Stimulated activated naive B cell treated with anti-CD40 and anti-IgM and Interleukin-4, amounts not matched to agents 10 μg/mL and 1 μg/mL and 100 μg/mL, for 72 hours (primary cell): ENCODE measurements around the gene FKBP2.

Experiments used
- ATAC-seq, 2 donors: fragments of 150-1000 bp; cut with Tn5 transposase; replicated peaks; 2 replicates each; pipeline ENCODE4 v1.10.0; 2021; ENCODE audit warnings: moderate library complexity in 1 of 2
- DNase-seq: peaks from one replicate; pipeline ENCODE4 v3.0.0; 2021
- H3K27ac Mint-ChIP-seq: one replicate; pipeline ENCODE4 v1.8.0; 2022; ENCODE audit warnings: mild to moderate bottlenecking, mixed read lengths
- H3K27me3 Mint-ChIP-seq, 2 donors: one replicate each; pipeline ENCODE4 v1.8.0; 2022; ENCODE audit warnings: mixed read lengths in 2 of 2
- H3K36me3 Mint-ChIP-seq, 2 donors: one replicate each; pipeline ENCODE4 v1.8.0; 2022; ENCODE audit warnings: mixed read lengths in 2 of 2, mild to moderate bottlenecking in 1 of 2
- H3K4me1 Mint-ChIP-seq, 2 donors: one replicate each; pipeline ENCODE4 v1.8.0; 2022; ENCODE audit warnings: mixed read lengths in 2 of 2, mild to moderate bottlenecking in 1 of 2
- H3K4me3 Mint-ChIP-seq, 2 donors: one replicate each; pipeline ENCODE4 v1.8.0; 2022; ENCODE audit warnings: mild to moderate bottlenecking in 2 of 2, mixed read lengths in 2 of 2, moderate library complexity in 1 of 2
- H3K9me3 Mint-ChIP-seq, 2 donors: one replicate each; pipeline ENCODE4 v1.8.0; 2022; ENCODE audit warnings: mixed read lengths in 2 of 2, mild to moderate bottlenecking in 1 of 2

Gene FKBP2

DNA sequence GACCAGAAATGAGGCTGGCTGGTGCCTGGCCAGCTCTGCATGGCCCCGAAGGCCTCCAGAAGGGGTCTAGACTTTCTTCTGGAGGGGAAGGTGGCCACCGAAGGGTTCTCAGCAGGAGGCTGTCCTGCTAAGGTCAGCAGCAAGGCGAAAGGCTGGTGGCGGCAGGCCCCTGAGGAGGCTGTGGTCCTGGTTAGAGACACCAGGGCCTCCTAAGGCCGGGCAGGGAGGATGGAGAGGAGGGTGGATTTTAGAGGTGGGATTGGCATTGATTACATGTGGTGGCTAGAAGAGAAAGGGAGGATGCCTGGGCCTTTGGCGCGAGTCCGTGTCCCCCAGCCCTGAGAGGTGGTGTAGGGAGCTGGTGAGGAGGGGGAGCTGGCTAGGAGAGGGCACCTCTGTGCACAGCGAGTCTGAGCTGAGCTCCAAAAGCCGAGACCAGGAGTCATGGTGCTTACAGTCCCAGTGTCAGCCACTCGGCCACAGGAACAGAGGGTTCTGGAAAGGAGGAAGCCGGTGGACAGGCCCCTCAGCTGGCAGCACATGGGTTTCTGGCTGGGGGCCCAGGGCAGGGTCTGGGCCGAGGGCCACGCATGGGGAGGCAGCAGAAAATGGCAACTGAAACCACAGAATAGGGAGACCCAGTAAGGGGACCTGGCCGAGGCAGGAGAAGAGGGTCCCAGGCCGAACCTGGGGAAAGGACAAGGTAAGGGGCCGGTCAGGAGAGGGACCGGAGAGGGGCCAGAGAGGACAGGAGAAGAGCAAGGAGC is 31.9 kb upstream of the FKBP2 start:
- Mint-ChIP-seq H3K27ac (peak overlapping the region; percentile 98), H3K9me3 (no peaks in the 10 kb centered on the region), H3K27me3 (no peaks in the 10 kb centered on the region), H3K36me3 (peaks cover 69 to 82% of the 10 kb centered on the region in 2 donors), H3K4me1 (peaks cover 52 to 92% of the 10 kb centered on the region in 2 donors), H3K4me3 (peak overlapping the region; percentile 92 to 95)
- ATAC-seq (no peak), DNase-seq (no peak)

DNA sequence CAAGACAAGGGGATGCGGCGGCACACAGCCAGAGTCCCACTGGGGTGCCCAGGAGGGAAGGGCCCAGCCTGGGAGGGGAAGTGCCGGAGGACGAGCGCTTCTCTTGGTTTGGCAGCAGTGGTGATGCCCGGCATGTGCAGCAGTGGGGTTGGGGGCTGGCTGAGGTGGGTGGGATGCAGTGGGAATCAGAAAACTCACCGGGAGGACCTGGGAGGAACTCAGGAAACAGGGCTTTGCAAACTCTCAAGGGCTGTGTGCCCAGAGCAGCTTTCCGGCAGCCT is 31.4 kb upstream of the FKBP2 start:
- Mint-ChIP-seq H3K9me3 (no peaks in the 10 kb centered on the region), H3K27me3 (no peaks in the 10 kb centered on the region), H3K4me3 (peak overlapping the region; percentile 92 to 95), H3K36me3 (peaks cover 69 to 82% of the 10 kb centered on the region in 2 donors), H3K27ac (peak overlapping the region; percentile 98), H3K4me1 (peaks cover 48 to 92% of the 10 kb centered on the region in 2 donors)
- DNase-seq (no peak), ATAC-seq (no peak)

DNA sequence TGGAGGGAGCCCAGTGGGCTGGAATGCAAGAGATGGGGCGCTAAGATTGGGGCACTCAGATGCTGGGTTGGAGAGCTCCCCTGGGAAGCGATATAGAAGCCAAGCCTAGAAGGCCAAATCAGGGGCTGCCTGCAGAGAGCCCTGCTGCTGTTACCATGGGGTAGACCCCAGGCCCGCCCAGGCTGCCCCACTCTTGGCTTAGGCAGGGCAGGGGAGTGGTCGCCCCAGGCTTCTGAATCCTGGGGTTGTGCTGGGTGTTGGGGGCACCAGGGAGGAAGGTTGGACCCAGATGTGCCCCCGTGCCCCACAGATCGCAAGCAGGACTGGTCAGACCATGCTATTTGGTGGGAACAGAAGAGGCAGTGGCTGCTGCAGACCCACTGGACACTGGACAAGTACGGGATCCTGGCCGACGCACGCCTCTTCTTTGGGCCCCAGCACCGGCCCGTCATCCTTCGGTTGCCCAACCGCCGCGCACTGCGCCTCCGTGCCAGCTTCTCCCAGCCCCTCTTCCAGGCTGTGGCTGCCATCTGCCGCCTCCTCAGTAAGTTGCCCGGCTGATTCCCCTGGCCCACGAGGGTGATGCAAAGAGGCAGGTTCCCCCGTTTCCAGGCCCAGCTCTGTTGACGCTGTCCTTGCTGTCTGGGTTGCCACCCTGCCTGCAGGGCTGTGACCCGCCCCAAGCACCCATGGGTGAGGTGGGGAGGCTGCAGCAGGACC is 30.4 kb upstream of the FKBP2 start:
- Mint-ChIP-seq H3K27me3 (no peaks in the 10 kb centered on the region), H3K4me1 (peaks cover 48 to 92% of the 10 kb centered on the region in 2 donors), H3K4me3 (peak overlapping the region; percentile 53 to 57), H3K27ac (peak overlapping the region; percentile 71), H3K9me3 (no peaks in the 10 kb centered on the region), H3K36me3 (peaks cover 72 to 88% of the 10 kb centered on the region in 2 donors)
- ATAC-seq (no peak), DNase-seq (no peak)

DNA sequence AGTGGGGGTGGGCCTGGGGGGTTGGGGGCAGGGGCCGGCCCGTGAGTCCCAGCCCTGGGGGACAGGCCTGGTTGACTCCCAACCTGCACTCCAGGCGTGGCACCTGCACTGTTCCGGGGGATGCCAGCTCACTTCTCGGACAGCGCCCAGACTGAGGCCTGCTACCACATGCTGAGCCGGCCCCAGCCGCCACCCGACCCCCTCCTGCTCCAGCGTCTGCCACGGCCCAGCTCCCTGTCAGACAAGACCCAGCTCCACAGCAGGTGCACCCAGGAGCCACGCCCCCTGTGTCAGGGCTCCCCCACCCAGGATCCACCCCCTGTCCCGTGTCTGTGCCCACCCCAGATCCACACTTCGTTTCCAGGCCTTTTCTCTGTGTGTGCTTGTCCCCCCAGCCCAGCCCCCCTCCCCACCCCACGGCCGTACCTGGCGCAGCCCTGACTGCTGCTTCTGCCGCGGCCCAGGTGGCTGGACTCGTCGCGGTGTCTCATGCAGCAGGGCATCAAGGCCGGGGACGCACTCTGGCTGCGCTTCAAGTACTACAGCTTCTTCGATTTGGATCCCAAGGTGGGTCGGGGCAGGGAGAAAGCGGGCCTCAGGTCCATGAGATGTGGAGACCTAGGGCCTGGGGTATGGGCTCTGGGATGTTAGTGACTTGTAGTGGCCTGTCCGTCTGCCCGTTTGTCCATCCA is 29.6 kb upstream of the FKBP2 start:
- DNase-seq (no peak), ATAC-seq (no peak)
- peaks cover 69 to 83% of the 10 kb centered on the region in 2 donors for H3K36me3 Mint-ChIP-seq
- peak overlapping the region in 1 of 2 donors; percentile 11 for H3K4me3 Mint-ChIP-seq
- no peaks in the 10 kb centered on the region for H3K9me3 Mint-ChIP-seq
- no peaks in the 10 kb centered on the region for H3K27me3 Mint-ChIP-seq
- H3K4me1 Mint-ChIP-seq: peaks cover 42 to 87% of the 10 kb centered on the region in 2 donors
- peak overlapping the region; percentile 39 for H3K27ac Mint-ChIP-seq

DNA sequence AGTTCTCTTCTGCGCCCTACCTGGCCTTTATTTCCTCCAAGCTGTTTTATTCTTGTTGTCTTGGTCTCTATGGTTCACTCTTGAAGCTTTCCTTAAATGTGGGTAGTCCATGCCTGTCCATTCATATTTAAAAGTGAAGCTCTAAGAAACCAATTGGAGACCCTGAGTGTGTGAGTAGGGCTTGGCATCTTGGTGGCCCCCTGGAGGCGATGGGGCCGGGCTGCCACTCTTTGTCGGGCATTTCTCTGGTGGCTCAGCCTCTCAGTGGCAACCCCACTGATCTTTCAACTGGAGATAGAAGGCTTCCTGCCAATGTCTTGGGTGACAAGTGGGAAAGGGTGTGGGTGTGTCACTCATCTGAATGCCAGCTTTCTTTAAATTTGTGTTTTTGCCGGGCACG is 24.0 kb upstream of the FKBP2 start:
- Mint-ChIP-seq H3K9me3 (no peaks in the 10 kb centered on the region), H3K36me3 (peaks cover 55 to 64% of the 10 kb centered on the region in 2 donors), H3K4me3 (no peak overlapping the region), H3K27me3 (no peaks in the 10 kb centered on the region), H3K27ac (peak overlapping the region; percentile 14), H3K4me1 (peaks cover 23 to 44% of the 10 kb centered on the region in 2 donors)
- DNase-seq (no peak), ATAC-seq (no peak)

DNA sequence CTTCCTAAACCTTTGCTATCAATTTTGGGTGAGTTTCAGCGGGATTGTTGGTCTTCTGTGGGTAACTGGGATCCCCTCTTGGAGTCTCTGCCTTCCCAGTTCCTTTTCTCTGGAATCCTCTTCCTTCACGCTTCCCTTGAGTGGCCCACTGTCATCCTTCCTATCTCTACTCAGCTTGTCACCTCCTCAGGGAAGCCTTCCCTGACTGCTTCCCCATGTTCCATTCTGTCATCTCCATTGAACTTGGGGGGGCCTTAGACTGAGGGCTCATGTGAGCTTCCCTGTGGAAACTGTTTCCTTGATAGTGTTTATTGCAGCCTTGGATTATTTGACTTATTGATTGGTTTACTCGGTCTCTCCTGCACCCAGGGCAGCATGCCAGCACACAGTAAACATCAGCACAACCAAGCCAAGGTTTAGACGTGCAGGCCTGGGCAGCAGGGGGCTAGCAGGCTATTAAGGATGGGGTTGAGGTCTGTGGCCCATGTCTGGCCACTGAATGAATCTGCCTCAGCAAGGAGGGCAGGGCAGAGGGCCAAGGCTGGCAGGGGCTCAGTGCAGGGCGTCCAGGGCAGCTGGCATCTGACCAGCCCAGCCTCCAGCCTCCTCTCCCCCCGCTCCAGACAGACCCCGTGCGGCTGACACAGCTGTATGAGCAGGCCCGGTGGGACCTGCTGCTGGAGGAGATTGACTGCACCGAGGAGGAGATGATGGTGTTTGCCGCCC is 22.1 kb upstream of the FKBP2 start:
- Mint-ChIP-seq H3K27ac (peak overlapping the region; percentile 92), H3K27me3 (no peaks in the 10 kb centered on the region), H3K4me1 (peaks cover 15 to 30% of the 10 kb centered on the region in 2 donors), H3K4me3 (no peak overlapping the region), H3K9me3 (no peaks in the 10 kb centered on the region), H3K36me3 (peaks cover 49 to 58% of the 10 kb centered on the region in 2 donors)
- DNase-seq (no peak), ATAC-seq (no peak)

DNA sequence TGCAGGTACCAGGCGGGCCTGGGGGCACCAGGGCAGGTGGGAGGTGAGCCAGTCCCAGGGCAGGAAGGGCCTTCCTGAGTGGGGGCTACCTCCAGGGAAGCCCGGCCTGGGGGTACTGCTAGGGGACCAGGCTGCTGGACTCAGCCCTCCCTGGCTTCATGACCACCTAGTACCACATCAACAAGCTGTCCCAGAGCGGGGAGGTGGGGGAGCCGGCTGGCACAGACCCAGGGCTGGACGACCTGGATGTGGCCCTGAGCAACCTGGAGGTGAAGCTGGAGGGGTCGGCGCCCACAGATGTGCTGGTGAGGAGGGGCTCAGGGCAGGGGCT is 21.6 kb upstream of the FKBP2 start:
- Mint-ChIP-seq H3K36me3 (peaks cover 47 to 58% of the 10 kb centered on the region in 2 donors), H3K4me3 (no peak overlapping the region), H3K27ac (peak overlapping the region; percentile 92), H3K9me3 (no peaks in the 10 kb centered on the region), H3K4me1 (peaks cover 19 to 30% of the 10 kb centered on the region in 2 donors), H3K27me3 (no peaks in the 10 kb centered on the region)
- no peak for ATAC-seq
- DNase-seq: no peak

DNA sequence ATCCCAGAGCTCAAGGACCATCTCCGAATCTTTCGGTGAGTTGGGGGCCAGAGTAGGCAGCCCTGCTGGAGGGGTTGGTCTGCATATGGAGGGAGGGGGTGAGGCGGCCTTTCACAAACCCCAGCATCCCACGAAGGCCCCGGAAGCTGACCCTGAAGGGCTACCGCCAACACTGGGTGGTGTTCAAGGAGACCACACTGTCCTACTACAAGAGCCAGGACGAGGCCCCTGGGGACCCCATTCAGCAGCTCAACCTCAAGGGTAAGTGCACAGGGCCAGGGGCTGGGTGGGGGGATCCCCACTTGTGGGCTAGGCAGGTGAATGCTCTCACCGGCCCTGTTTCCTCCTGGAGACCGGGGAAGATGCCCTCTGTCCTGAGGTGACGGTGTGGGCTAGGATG is 21.1 kb upstream of the FKBP2 start:
- Mint-ChIP-seq H3K36me3 (peaks cover 46 to 55% of the 10 kb centered on the region in 2 donors), H3K4me3 (no peak overlapping the region), H3K27me3 (no peaks in the 10 kb centered on the region), H3K4me1 (peaks cover 18 to 30% of the 10 kb centered on the region in 2 donors), H3K27ac (no peak overlapping the region), H3K9me3 (no peaks in the 10 kb centered on the region)
- no peak for DNase-seq
- no peak for ATAC-seq

DNA sequence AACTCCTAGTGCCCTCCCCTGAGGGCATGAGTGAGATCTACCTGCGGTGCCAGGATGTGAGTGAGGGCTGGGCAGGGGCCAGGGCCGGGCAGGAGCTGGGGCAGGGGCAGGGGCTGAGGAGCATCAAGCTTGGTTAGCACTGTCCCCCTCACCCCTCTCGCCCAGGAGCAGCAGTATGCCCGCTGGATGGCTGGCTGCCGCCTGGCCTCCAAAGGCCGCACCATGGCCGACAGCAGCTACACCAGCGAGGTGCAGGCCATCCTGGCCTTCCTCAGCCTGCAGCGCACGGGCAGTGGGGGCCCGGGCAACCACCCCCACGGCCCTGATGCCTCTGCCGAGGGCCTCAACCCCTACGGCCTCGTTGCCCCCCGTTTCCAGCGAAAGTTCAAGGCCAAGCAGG is 20.6 kb upstream of the FKBP2 start:
- Mint-ChIP-seq H3K9me3 (no peaks in the 10 kb centered on the region), H3K4me1 (peaks cover 18 to 30% of the 10 kb centered on the region in 2 donors), H3K27me3 (no peaks in the 10 kb centered on the region), H3K27ac (no peak overlapping the region), H3K4me3 (no peak overlapping the region), H3K36me3 (peaks cover 45 to 54% of the 10 kb centered on the region in 2 donors)
- ATAC-seq (no peak), DNase-seq (no peak)

DNA sequence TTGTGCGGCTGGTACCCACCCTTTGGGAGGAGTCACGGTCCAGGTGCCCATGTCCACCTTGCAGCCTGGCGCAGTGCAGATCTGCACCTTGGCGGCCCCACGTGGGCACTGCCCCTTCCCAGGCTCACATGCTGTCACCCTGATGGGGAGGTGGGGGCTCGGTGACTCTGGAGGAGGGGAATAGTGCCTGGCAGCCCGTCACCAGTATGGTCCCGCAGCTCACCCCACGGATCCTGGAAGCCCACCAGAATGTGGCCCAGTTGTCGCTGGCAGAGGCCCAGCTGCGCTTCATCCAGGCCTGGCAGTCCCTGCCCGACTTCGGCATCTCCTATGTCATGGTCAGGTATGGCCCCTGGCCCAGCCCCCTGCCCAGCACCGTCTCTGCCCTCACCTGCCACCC is 20.1 kb upstream of the FKBP2 start:
- no peak for DNase-seq

DNA sequence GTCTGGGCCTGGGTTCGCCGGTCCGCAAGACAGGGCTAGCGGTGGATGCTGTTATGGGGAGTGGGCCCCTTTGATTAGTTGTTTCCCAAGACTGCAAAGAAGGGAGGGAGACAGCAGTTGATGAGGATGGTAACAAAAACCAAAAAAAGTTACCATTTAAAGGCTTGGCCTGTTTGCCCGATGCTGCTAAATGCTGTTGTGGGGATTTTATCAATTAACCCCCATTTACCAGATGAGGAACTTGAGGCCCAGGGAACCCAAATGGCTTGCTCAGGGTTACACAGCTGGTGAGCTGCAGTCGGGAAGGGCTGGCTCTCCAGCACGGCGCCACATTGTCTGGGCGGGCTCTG is 18.3 kb upstream of the FKBP2 start:
- H3K4me1 Mint-ChIP-seq: peaks cover 27 to 39% of the 10 kb centered on the region in 2 donors
- H3K36me3 Mint-ChIP-seq: peaks cover 43 to 46% of the 10 kb centered on the region in 2 donors
- no peak overlapping the region for H3K4me3 Mint-ChIP-seq
- H3K9me3 Mint-ChIP-seq: no peaks in the 10 kb centered on the region
- no peak for ATAC-seq
- H3K27me3 Mint-ChIP-seq: no peaks in the 10 kb centered on the region
- peak overlapping the region; percentile 59 for H3K27ac Mint-ChIP-seq
- no peak for DNase-seq

More for the DNA sequence above, 20.1 kb upstream of the FKBP2 start:
- Mint-ChIP-seq H3K4me1 (peaks cover 19 to 30% of the 10 kb centered on the region in 2 donors), H3K4me3 (no peak overlapping the region), H3K27me3 (no peaks in the 10 kb centered on the region), H3K27ac (no peak overlapping the region), H3K9me3 (no peaks in the 10 kb centered on the region), H3K36me3 (peaks cover 44 to 52% of the 10 kb centered on the region in 2 donors)
- ATAC-seq: no peak

DNA sequence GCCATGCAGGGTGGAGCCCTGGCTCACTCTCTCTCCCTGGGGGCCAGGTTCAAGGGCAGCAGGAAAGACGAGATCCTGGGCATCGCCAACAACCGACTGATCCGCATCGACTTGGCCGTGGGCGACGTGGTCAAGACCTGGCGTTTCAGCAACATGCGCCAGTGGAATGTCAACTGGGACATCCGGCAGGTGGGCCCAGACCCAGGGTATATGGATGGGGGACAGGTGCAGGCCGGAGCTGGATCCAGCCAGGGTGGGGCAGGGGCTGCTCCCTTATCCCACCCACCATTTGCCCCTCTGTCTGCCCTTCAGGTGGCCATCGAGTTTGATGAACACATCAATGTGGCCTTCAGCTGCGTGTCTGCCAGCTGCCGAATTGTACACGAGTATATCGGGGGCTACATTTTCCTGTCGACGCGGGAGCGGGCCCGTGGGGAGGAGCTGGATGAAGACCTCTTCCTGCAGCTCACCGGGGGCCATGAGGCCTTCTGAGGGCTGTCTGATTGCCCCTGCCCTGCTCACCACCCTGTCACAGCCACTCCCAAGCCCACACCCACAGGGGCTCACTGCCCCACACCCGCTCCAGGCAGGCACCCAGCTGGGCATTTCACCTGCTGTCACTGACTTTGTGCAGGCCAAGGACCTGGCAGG is 17.8 kb upstream of the FKBP2 start:
- Mint-ChIP-seq H3K27ac (peak overlapping the region; percentile 59), H3K4me1 (peaks cover 27 to 43% of the 10 kb centered on the region in 2 donors), H3K27me3 (no peaks in the 10 kb centered on the region), H3K36me3 (peaks cover 42 to 45% of the 10 kb centered on the region in 2 donors), H3K9me3 (no peaks in the 10 kb centered on the region), H3K4me3 (peak overlapping the region in 1 of 2 donors; percentile 43)
- ATAC-seq (no peak), DNase-seq (no peak)

DNA sequence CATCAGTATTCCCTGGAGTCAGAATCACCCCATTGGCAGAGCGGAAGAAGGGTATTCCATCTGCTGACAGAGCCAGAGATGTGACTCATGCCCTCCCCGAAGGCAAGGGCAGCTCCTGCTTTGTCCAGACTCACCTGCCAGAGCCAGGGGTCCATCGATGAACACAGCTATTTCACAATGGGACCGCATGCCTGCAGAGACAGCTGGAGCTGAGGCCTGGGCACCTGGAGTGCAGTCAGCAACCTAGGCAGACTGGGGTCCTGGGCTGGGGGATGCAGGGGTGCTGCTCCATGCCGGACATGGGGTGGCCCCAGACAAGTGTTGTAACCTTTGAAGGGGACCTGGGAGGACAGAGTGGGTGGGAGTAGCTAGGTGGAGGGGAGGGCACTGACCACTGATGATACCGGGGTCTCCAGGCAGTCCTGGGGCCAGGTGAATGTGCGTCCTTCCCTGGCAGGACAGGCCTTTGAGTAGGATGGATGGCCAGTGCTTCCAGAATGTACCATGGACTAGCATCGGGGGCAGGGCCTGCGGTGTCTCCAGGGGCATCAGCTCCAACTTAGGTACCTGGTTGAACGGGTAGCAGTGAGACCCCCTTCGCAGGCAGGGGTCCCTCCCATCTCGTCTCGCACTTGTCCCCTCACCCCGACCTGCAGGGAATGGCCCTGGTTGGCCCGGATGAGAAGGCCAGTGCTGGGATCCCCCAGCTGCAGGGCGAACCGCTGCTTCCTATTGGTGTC is 16.6 kb upstream of the FKBP2 start:
- ATAC-seq: no peak
- Mint-ChIP-seq H3K27ac (peak overlapping the region; percentile 95), H3K4me1 (peaks cover 27 to 55% of the 10 kb centered on the region in 2 donors), H3K27me3 (no peaks in the 10 kb centered on the region), H3K9me3 (no peaks in the 10 kb centered on the region), H3K4me3 (peak overlapping the region; percentile 92 to 95), H3K36me3 (peaks cover 36 to 39% of the 10 kb centered on the region in 2 donors)
- DNase-seq: no peak
